ENCODE results near the gene FLNC. TPM values are rescaled to one million over a fixed set of nuclear protein-coding genes. Genes with fewer than 3 reads are reported as not detected.

FLNC gene
- total RNA-seq, 1 donor from 2014 or later = 184 TPM

DNA sequence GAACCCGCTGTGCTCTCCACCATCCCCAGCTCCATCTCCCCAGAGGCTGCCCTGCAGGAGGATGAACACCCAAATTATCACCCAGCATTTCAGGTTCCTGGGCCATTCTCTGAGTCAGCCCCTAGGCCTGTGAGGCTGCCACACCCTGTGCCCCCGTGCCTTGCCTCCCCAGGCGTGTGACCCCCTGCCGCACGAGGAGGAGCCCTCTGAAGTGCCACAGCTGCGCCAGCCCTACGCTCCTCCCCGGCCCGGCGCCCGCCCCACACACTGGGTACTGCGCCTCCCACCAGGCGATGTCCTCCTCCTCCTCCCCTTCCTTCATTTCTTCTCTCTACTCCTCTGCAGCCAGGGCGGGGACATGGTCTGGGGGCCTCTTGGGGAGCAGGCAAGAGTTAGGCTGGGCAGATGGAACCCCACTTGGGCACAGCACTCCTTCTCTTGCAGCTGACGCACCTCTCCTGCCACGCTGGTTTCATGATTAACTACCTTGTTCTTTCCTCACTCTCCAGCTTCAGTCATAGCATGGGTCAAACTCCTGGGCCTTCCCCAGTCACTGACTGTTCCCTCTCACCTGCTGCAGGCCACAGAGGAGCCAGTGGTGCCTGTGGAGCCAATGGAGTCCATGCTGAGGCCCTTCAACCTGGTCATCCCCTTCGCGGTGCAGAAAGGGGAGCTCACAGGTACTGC lies 19.7 kb downstream of the FLNC start:
- no peaks in the 10 kb centered on the region for H3K27me3 Mint-ChIP-seq (ENCODE audit: low read depth)
- no peaks in the 10 kb centered on the region for H3K4me1 Mint-ChIP-seq
- no peak overlapping the region for H3K27ac Mint-ChIP-seq
- H3K9me3 Mint-ChIP-seq = no peaks in the 10 kb centered on the region
- TF ChIP-seq, protein P1, sequence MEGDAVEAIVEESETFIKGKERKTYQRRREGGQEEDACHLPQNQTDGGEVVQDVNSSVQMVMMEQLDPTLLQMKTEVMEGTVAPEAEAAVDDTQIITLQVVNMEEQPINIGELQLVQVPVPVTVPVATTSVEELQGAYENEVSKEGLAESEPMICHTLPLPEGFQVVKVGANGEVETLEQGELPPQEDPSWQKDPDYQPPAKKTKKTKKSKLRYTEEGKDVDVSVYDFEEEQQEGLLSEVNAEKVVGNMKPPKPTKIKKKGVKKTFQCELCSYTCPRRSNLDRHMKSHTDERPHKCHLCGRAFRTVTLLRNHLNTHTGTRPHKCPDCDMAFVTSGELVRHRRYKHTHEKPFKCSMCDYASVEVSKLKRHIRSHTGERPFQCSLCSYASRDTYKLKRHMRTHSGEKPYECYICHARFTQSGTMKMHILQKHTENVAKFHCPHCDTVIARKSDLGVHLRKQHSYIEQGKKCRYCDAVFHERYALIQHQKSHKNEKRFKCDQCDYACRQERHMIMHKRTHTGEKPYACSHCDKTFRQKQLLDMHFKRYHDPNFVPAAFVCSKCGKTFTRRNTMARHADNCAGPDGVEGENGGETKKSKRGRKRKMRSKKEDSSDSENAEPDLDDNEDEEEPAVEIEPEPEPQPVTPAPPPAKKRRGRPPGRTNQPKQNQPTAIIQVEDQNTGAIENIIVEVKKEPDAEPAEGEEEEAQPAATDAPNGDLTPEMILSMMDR (IDR thresholded peaks at IDR 0.05; ENCODE audit: unreplicated experiment) = no peak
- peaks cover 25% of the 10 kb centered on the region for H3K36me3 Mint-ChIP-seq
- no peak overlapping the region for H3K4me3 Mint-ChIP-seq
- no peak for DNase-seq (ENCODE audit: low spot score in 2 of 2, unreplicated experiment in 2 of 2)

GRCh38 chr7:128852537-128853254 lies 22.5 kb downstream of the FLNC start:
- no peak overlapping the region for H3K27ac Mint-ChIP-seq
- peaks cover 22% of the 10 kb centered on the region for H3K36me3 Mint-ChIP-seq
- H3K4me3 Mint-ChIP-seq = no peak overlapping the region
- no peaks in the 10 kb centered on the region for H3K27me3 Mint-ChIP-seq (ENCODE audit: low read depth)
- TF ChIP-seq, protein P1 (IDR thresholded peaks at IDR 0.05; ENCODE audit: unreplicated experiment) = no peak
- H3K4me1 Mint-ChIP-seq = no peaks in the 10 kb centered on the region
- DNase-seq (ENCODE audit: low spot score in 2 of 2, unreplicated experiment in 2 of 2) = no peak
- H3K9me3 Mint-ChIP-seq = no peaks in the 10 kb centered on the region

DNA sequence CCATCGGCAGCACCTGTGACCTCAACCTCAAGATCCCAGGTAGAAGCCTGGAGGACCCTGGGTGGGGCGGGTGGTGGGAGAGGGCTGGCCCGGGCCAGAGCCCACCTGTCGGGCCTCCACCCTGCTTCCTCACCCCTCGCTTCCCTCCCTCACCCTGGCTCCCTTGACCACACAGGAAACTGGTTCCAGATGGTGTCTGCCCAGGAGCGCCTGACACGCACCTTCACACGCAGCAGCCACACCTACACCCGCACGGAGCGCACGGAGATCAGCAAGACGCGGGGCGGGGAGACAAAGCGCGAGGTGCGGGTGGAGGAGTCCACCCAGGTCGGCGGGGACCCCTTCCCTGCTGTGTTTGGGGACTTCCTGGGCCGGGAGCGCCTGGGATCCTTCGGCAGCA lies 23.6 kb downstream of the FLNC start:
- DNase-seq (ENCODE audit: low spot score in 2 of 2, unreplicated experiment in 2 of 2) = no peak
- Mint-ChIP-seq H3K27ac (no peak overlapping the region), H3K27me3 (ENCODE audit: low read depth) (no peaks in the 10 kb centered on the region), H3K4me3 (no peak overlapping the region), H3K4me1 (no peaks in the 10 kb centered on the region), H3K9me3 (no peaks in the 10 kb centered on the region), H3K36me3 (peaks cover 18% of the 10 kb centered on the region)
- TF ChIP-seq, protein P1 (IDR thresholded peaks at IDR 0.05; ENCODE audit: unreplicated experiment) = no peak

- Mint-ChIP-seq H3K4me3 (no peak overlapping the region), H3K36me3 (peaks cover 15% of the 10 kb centered on the region), H3K4me1 (no peaks in the 10 kb centered on the region), H3K27me3 (ENCODE audit: low read depth) (no peaks in the 10 kb centered on the region), H3K9me3 (no peaks in the 10 kb centered on the region), H3K27ac (no peak overlapping the region)
- DNase-seq (ENCODE audit: low spot score in 2 of 2, unreplicated experiment in 2 of 2) = no peak
- TF ChIP-seq, protein P1 (IDR thresholded peaks at IDR 0.05; ENCODE audit: unreplicated experiment) = no peak
These were observed 24.2 kb downstream of the FLNC start for GRCh38 chr7:128854396-128854795.

DNA sequence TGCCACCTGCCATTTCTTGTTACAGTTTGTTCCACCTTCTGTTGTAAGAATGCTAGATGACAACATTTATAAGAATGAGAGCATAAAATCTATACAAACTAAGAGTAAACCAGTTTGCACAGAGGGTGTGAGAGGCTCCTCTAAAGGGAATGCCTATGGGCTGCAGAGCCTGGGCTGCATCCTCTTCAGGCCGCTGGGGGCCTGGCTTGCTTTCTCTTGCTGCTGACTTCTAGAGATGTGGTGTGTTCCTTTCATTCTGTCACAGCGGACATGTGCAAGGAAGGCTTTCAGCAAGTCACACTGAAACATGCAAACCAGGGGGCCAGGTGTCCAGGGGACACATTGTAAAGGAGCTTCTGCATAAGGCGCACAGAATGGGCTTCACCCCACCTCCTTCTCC lies 25.4 kb downstream of the FLNC start:
- no peaks in the 10 kb centered on the region for H3K4me1 Mint-ChIP-seq
- H3K36me3 Mint-ChIP-seq = peaks cover 10% of the 10 kb centered on the region
- no peak overlapping the region for H3K4me3 Mint-ChIP-seq
- TF ChIP-seq, protein P1 (IDR thresholded peaks at IDR 0.05; ENCODE audit: unreplicated experiment) = no peak
- DNase-seq (ENCODE audit: low spot score in 2 of 2, unreplicated experiment in 2 of 2) = no peak
- H3K9me3 Mint-ChIP-seq = no peaks in the 10 kb centered on the region
- no peak overlapping the region for H3K27ac Mint-ChIP-seq
- H3K27me3 Mint-ChIP-seq (ENCODE audit: low read depth) = no peaks in the 10 kb centered on the region
